HCT116 (cell line): ENCODE measurements around the gene TGFBR3L. TPM values are rescaled to one million over a fixed set of nuclear protein-coding genes. Genes with fewer than 3 reads are reported as not detected.

Experiments
- ATAC-seq: fragments of 200-7000 bp; cut with Tn5 transposase; 2 replicates; pipeline ENCODE4 v1.9.1; 2020; ENCODE audit warnings: mild to moderate bottlenecking, moderate library complexity
- BruUV-seq: library from RNA; stranded (reverse); fragments of 400-500 nt; replicated peaks from 2 replicates; lab custom pipeline; 2021; lab: Mats Ljungman, UMichigan
- CTCF ChIA-PET: fragments of 300-600 bp; sonication (Branson Sonifier 250); formaldehyde crosslinking; loops from one replicate; lab custom pipeline; 2021; ENCODE audit warnings: antibody characterized with exemption; lab: Charles Lee
- POLR2A ChIA-PET: fragments of 300-600, 350-600 bp; sonication (Branson Sonifier 250); formaldehyde crosslinking; loops from one replicate; lab custom pipeline; 2021; ENCODE audit warnings: antibody characterized with exemption; lab: Charles Lee
- RAD21 ChIA-PET, 2 experiments: fragments of 300-600 bp; sonication (Branson Sonifier 250); formaldehyde crosslinking; loops; one replicate each; lab custom pipeline; 2023; ENCODE audit warnings: low total read pairs in 2 of 2; ENCODE audit not compliant: uncharacterized antibody in 2 of 2, unreplicated experiment in 2 of 2, low non-redundant PET in 1 of 2; lab: Charles Lee
- DNase-seq: peaks from one replicate; pipeline ENCODE4 v3.0.0-alpha.2; 2010; ENCODE audit warnings: low read depth, low spot score
- H2AFZ ChIP-seq: fragments of 200-600 bp; shearing (Covaris generic), sonication (generic); 2 replicates; pipeline ENCODE4 v1.6.1; 2017; ENCODE audit warnings: low read depth, mixed run types, mixed read lengths, antibody characterized with exemption, low read length; ENCODE audit not compliant: poor library complexity, severe bottlenecking
- H3K27ac ChIP-seq: 2 replicates; pipeline ENCODE4 v1.5.1; 2012; ENCODE audit warnings: low read depth, low read length
- H3K27me3 ChIP-seq: fragments of 200-600 bp; sonication (generic); 2 replicates; pipeline ENCODE4 v1.6.1; 2016; ENCODE audit warnings: mixed run types, low read length, mixed read lengths; ENCODE audit not compliant: insufficient read depth
- H3K36me3 ChIP-seq, 2 experiments: fragments of 200-500 bp in 1 of 2; fragments of 200-600 bp in 1 of 2; sonication (Bioruptor generic) in 1 of 2; sonication (generic) in 1 of 2; 2 replicates each; pipeline versions ENCODE4 v1.5.1 to v1.6.1; 2014 to 2016; ENCODE audit warnings: low read length in 2 of 2, inconsistent platforms in 1 of 2, mixed read lengths in 1 of 2, mixed run types in 1 of 2; ENCODE audit not compliant: insufficient read depth in 2 of 2, control insufficient read depth in 1 of 2
- H3K4me1 ChIP-seq, 2 experiments: fragments of 200-600 bp in 1 of 2; sonication (generic) in 1 of 2; 2 replicates each; pipeline versions ENCODE4 v1.5.1 to v1.6.1; 2012 to 2017; ENCODE audit warnings: low read length in 2 of 2, inconsistent platforms in 1 of 2, mild to moderate bottlenecking in 1 of 2, mixed read lengths in 1 of 2, mixed run types in 1 of 2, moderate library complexity in 1 of 2; ENCODE audit not compliant: insufficient read depth in 2 of 2, control insufficient read depth in 1 of 2
- H3K4me2 ChIP-seq: fragments of 200-600 bp; sonication (generic); 2 replicates; pipeline ENCODE4 v1.6.1; 2017; ENCODE audit warnings: mixed run types, low read length, mixed read lengths
- H3K4me3 ChIP-seq, 2 experiments: fragments of 200-600 bp in 1 of 2; sonication (generic) in 1 of 2; replicated peaks in 1 of 2; 2 replicates each; pipeline ENCODE4 v1.5.1; 2011 to 2016; ENCODE audit warnings: low read length in 2 of 2, control low read depth in 1 of 2, low read depth in 1 of 2, mild to moderate bottlenecking in 1 of 2, mixed read lengths in 1 of 2, mixed run types in 1 of 2
- H3K79me2 ChIP-seq: fragments of 200-600 bp; sonication (generic); 2 replicates; pipeline ENCODE4 v1.6.1; 2017; ENCODE audit warnings: mild to moderate bottlenecking, mixed run types, low read length, moderate library complexity, mixed read lengths; ENCODE audit not compliant: insufficient read depth
- H3K9ac ChIP-seq: fragments of 200-600 bp; sonication (generic); 2 replicates; pipeline ENCODE4 v1.6.1; 2016; ENCODE audit warnings: low read length, mixed read lengths
- H3K9me2 ChIP-seq: fragments of 200-600 bp; sonication (generic), shearing (Covaris generic); 2 replicates; pipeline ENCODE4 v1.6.1; 2017; ENCODE audit warnings: mixed run types, mild to moderate bottlenecking, moderate library complexity; ENCODE audit not compliant: insufficient read depth
- H3K9me3 ChIP-seq, 2 experiments: fragments of 200-500 bp in 1 of 2; fragments of 200-600 bp in 1 of 2; sonication (Bioruptor generic) in 1 of 2; sonication (generic) in 1 of 2; 2 replicates each; pipeline ENCODE4 v1.6.1; 2014 to 2017; ENCODE audit warnings: low read length in 2 of 2, mixed read lengths in 2 of 2, inconsistent platforms in 1 of 2, low read depth in 1 of 2, mild to moderate bottlenecking in 1 of 2, mixed run types in 1 of 2, moderate library complexity in 1 of 2; ENCODE audit not compliant: control insufficient read depth in 1 of 2, insufficient read depth in 1 of 2
- H4K20me1 ChIP-seq: fragments of 200-600 bp; sonication (generic), shearing (Covaris generic); 2 replicates; pipeline ENCODE4 v1.6.1; 2017; ENCODE audit warnings: mixed run types, mild to moderate bottlenecking, moderate library complexity; ENCODE audit not compliant: insufficient read depth
- EGR1 ChIP-seq: IDR thresholded peaks from 2 replicates; pipeline ENCODE4 v1.6.1; 2012; ENCODE audit warnings: low read depth
- ELF1 ChIP-seq: IDR thresholded peaks from 2 replicates; pipeline ENCODE4 v1.6.1; 2012; ENCODE audit warnings: low read depth, borderline replicate concordance
- EZH2phosphoT487 ChIP-seq: fragments of 200-600 bp; IDR thresholded peaks from 2 replicates; pipeline ENCODE4 v1.6.1; 2018; ENCODE audit warnings: antibody characterized with exemption, borderline replicate concordance
- FOSL1 ChIP-seq: IDR thresholded peaks from 2 replicates; pipeline ENCODE4 v1.6.1; 2012; ENCODE audit warnings: low read depth
- JUND ChIP-seq: IDR thresholded peaks from 2 replicates; pipeline ENCODE4 v1.6.1; 2012
- POLR2AphosphoS5 ChIP-seq: IDR thresholded peaks from 2 replicates; pipeline ENCODE4 v1.6.1; 2011; ENCODE audit warnings: mild to moderate bottlenecking, low read depth, low read length, moderate library complexity
- SP1 ChIP-seq: IDR thresholded peaks from 2 replicates; pipeline ENCODE4 v1.6.1; 2012; ENCODE audit warnings: low read depth
- SRF ChIP-seq: IDR thresholded peaks from 2 replicates; pipeline ENCODE4 v1.6.1; 2012; ENCODE audit warnings: low read depth
- TCF7L2 ChIP-seq: IDR thresholded peaks from 2 replicates; pipeline ENCODE4 v1.7.0; 2011; ENCODE audit warnings: borderline replicate concordance, inconsistent platforms; ENCODE audit not compliant: insufficient read depth, insufficient read length; ENCODE audit errors: extremely low read depth
- YY1 ChIP-seq: IDR thresholded peaks from 2 replicates; pipeline ENCODE4 v1.6.1; 2011; ENCODE audit warnings: low read length, low read depth, moderate library complexity, mild to moderate bottlenecking; ENCODE audit not compliant: insufficient replicate concordance; ENCODE audit errors: extremely low read depth
- ZFX ChIP-seq: fragments of 450-650 bp; IDR thresholded peaks from 2 replicates; pipeline ENCODE4 v1.6.1; 2017
- ZNF274 ChIP-seq: fragments of 200-500 bp; sonication (Bioruptor generic); IDR thresholded peaks from 2 replicates; pipeline ENCODE4 v1.6.1; 2014; ENCODE audit warnings: mild to moderate bottlenecking, low read depth, low read length, inconsistent platforms
- intact Hi-C: fragments of 100-400 bp; cut with micrococcal nuclease; formaldehyde crosslinking; loops from 2 replicates; pipeline ENCODE4 v1.10.0; 2022
- total RNA-seq: library from RNA; stranded (reverse); gene quantifications from one replicate; pipeline ENCODE4 v1.2.1, GENCODE V29; 2021; ENCODE audit not compliant: unreplicated experiment
- TF ChIP-seq, protein P1 (sequence below): IDR thresholded peaks from 2 replicates; pipeline ENCODE4 v1.6.1; 2012

Gene TGFBR3L
- total RNA-seq, 1 experiment from 2014 or later = 30.9 TPM

DNA sequence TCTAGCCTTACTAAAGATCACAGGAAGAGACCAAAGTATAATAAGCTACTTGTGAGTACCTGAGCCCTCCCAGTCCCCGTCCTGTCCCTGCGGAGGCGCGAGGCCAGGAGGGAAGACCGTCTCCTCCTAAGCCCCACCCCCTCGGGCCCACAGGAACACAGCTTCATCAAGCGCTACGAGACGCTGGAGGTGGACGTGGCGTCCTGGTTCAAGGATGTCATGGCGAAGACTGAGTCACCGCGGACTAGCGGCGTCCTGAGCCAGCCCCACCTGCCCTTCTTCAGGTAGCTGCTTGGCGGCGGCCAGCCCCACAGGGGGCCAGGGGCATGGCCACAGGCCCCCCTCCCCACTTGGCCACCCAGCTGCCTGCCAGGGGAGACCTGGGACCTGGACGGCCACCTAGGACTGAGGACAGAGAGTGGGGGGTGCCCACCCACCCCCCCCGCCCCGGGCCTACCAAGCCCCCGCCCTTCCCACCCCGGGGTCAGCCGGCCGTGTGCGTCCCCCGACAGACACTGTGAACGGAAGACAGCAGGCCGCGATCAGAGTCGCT lies 2.4 kb upstream of the TGFBR3L start (continued):
- TF ChIP-seq SP1 = no peak
- TF ChIP-seq, all 23 proteins: peak for 0

DNA sequence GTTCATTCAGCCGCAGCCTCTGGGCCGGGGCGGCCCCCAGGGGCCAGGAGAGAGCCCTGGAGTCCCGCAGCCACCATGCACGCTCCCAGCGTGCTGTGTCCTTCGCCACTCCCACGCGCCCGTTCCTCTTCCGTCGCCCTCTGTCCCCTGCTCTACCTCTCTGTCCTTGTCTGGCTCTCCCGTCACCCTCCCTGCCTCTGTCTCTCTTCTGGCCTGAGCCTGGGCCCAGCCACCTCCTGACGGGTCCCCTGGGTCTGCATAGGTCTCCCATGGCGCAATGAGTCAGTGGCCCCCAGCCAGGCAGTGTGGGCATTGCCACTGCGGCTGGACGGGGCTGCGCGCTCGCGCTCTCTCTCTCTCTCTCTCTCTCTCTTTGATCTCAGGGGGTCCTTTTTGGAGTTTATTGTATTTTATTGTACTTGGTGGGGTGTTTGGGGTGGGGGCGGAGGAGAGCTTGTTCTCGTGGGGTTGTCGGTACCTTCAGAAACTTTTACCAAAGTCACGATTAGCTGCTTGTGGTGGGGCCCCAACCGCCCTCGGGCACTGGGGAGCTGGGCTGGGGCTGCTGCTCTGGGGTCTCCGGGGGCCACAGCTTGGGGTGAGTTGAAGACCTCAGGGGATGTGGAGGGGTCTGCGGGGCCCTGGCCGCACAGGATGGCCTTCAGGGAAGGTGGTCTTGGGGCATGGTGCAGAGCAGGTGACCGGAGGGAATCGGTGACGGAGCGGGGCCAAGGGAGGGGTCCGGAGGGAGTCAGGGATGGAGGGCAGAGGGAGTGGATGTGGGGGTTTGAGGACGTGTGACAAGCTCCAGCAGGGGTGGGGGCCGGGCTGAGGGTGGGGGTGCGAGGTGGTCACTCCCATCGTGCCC lies 1.7 kb upstream of the TGFBR3L start:
- Histone ChIP-seq H3K9ac (no peak overlapping the region), H3K9me3 (no peaks in the 10 kb centered on the region), H3K4me3 (no peak overlapping the region), H3K4me2 (no peak overlapping the region), H3K27me3 (no peaks in the 10 kb centered on the region), H3K9me2 (no peaks in the 10 kb centered on the region), H4K20me1 (no peaks in the 10 kb centered on the region), H2AFZ (no peak overlapping the region), H3K36me3 (peaks cover 5 to 6% of the 10 kb centered on the region in 2 experiments; a peak in 3 of 4 replicates), H3K4me1 (peaks cover 5 to 25% of the 10 kb centered on the region in 2 experiments; a peak in 3 of 4 replicates), H3K79me2 (peaks cover 15% of the 10 kb centered on the region), H3K27ac (no peak overlapping the region)
- no TSS peak for BruUV-seq
- POLR2A ChIA-PET = no interaction called here
- CTCF ChIA-PET = interaction anchor here (1.0 kb wide), 1 partner anchor 9 kb away, joined by 4 read pairs; the partner anchor contains the start of gene MAP2K7
- ATAC-seq (no peak), DNase-seq (no peak)
- no peak for TF ChIP-seq ELF1
- TF ChIP-seq JUND = no peak
- TF ChIP-seq FOSL1 = no peak
- TF ChIP-seq EGR1 = no peak
- TF ChIP-seq TCF7L2 = no peak
- TF ChIP-seq YY1 = no peak
- no peak for TF ChIP-seq SP1
- TF ChIP-seq, protein P1, sequence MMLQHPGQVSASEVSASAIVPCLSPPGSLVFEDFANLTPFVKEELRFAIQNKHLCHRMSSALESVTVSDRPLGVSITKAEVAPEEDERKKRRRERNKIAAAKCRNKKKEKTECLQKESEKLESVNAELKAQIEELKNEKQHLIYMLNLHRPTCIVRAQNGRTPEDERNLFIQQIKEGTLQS = no peak
- TF ChIP-seq EZH2phosphoT487 = no peak
- no peak for TF ChIP-seq SRF
- no peak for TF ChIP-seq ZNF274
- TF ChIP-seq POLR2AphosphoS5 = no peak
- no peak for TF ChIP-seq ZFX
- intact Hi-C loops = no loop called here
- RAD21 ChIA-PET = no interaction called here
